Measurements from ENCODE around the gene KRT28. TPM values are rescaled to one million over a fixed set of nuclear protein-coding genes. Genes with fewer than 3 reads are reported as not detected.

KRT28 gene
- total and polyA plus RNA-seq, 2 of the 13 experiments (the other 11 are each of a cell fraction or from before 2014, with no cell fraction given) = not detected

- TF ChIP-seq EEA1 (CRISPR knock-in tag; IDR thresholded peaks at IDR 0.05; ENCODE audit: borderline replicate concordance) (0 out of 2 replicates have a peak, but pooled peaks have one; percentile 35), ZNF770 (CRISPR knock-in tag; IDR thresholded peaks at IDR 0.05) (peak; percentile 37), NCOA2 (CRISPR knock-in tag; IDR thresholded peaks at IDR 0.05) (no peak; the same call in 1 of the 2 replicates), TBL1XR1 (IDR thresholded peaks at IDR 0.05; ENCODE audit: borderline replicate concordance, low read length, partially characterized antibody) (peak; percentile 22), ZFP91 (CRISPR knock-in tag; IDR thresholded peaks at IDR 0.05; ENCODE audit: borderline replicate concordance) (peak; percentile 45; the same call in 1 of the 2 replicates), ATF3 (CRISPR knock-in tag; IDR thresholded peaks at IDR 0.05) (0 out of 2 replicates have a peak, but pooled peaks have one; percentile 27), CREB1 (IDR thresholded peaks at IDR 0.05) (no peak; the same call in 1 of the 2 replicates), CREB1 (CRISPR knock-in tag; IDR thresholded peaks at IDR 0.05) (0 out of 2 replicates have a peak, but pooled peaks have one; percentile 39), PAX8 (CRISPR knock-in tag; IDR thresholded peaks at IDR 0.05; ENCODE audit: borderline replicate concordance) (peak; percentile 88; the same call in 1 of the 2 replicates), XRCC5 (optimal IDR thresholded peaks at IDR 0.05; ENCODE audit: low read length) (peak; percentile 35), NRL (CRISPR knock-in tag; IDR thresholded peaks at IDR 0.05; ENCODE audit: borderline replicate concordance) (no peak), SNAPC4 (CRISPR knock-in tag; IDR thresholded peaks at IDR 0.05) (0 out of 2 replicates have a peak, but pooled peaks have one; percentile 58), TBX2 (CRISPR knock-in tag; IDR thresholded peaks at IDR 0.05; ENCODE audit: borderline replicate concordance) (0 out of 2 replicates have a peak, but pooled peaks have one; percentile 14), PHF8 (CRISPR knock-in tag; IDR thresholded peaks at IDR 0.05) (peak; percentile 71), ZNF674 (CRISPR knock-in tag; IDR thresholded peaks at IDR 0.05; ENCODE audit: low read depth) (no peak), ZFP90 (CRISPR knock-in tag; IDR thresholded peaks at IDR 0.05; ENCODE audit: borderline replicate concordance) (no peak; the same call in 1 of the 2 replicates)
- TF ChIP-seq, protein P1, sequence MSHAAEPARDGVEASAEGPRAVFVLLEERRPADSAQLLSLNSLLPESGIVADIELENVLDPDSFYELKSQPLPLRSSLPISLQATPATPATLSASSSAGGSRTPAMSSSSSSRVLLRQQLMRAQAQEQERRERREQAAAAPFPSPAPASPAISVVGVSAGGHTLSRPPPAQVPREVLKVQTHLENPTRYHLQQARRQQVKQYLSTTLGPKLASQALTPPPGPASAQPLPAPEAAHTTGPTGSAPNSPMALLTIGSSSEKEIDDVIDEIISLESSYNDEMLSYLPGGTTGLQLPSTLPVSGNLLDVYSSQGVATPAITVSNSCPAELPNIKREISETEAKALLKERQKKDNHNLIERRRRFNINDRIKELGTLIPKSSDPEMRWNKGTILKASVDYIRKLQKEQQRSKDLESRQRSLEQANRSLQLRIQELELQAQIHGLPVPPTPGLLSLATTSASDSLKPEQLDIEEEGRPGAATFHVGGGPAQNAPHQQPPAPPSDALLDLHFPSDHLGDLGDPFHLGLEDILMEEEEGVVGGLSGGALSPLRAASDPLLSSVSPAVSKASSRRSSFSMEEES (CRISPR knock-in tag; IDR thresholded peaks at IDR 0.05) = no peak
Observed at GRCh38 chr17:40818733-40819527, 19.2 kb upstream of the KRT28 start (continued).
